DMS53 treated with DMSO at 0.1 percent for 48 hours (cell line): ENCODE measurements around the gene FAM120B.
"Not testable (repeated sequence)": the region's sequence is repeated elsewhere in the genome, so short reads cannot be mapped to it uniquely, and the experiment has no call there.

Experiments
- DNase-seq: peaks from one replicate; lab custom pipeline; 2025; ENCODE audit not compliant: unreplicated experiment; lab: John Stamatoyannopoulos, UW

Gene FAM120B

GRCh38 chr6:170378502-170378901 lies 71.9 kb downstream of the FAM120B start:
- DNase-seq, result no peak

GRCh38 chr6:170381562-170381961 lies 75.0 kb downstream of the FAM120B start:
- no peak for DNase-seq

GRCh38 chr6:170383466-170384035 lies 77.0 kb downstream of the FAM120B start:
- no peak for DNase-seq

- DNase-seq, result no peak
These were observed 78.9 kb downstream of the FAM120B start for GRCh38 chr6:170385506-170385905.

GRCh38 chr6:170388113-170388512 lies 81.6 kb downstream of the FAM120B start:
- DNase-seq, result no peak

GRCh38 chr6:170393033-170393432 lies 86.5 kb downstream of the FAM120B start:
- DNase-seq, result no peak

GRCh38 chr6:170393807-170394399 lies 87.3 kb downstream of the FAM120B start:
- DNase-seq, result no peak

- no peak for DNase-seq
These were observed 88.4 kb downstream of the FAM120B start for GRCh38 chr6:170394980-170395379.

GRCh38 chr6:170398743-170399369 lies 92.3 kb downstream of the FAM120B start:
- DNase-seq, result not testable (repeated sequence)

- not testable (repeated sequence) for DNase-seq
These were observed 93.5 kb downstream of the FAM120B start for GRCh38 chr6:170399955-170400558.

- DNase-seq, result no peak
These were observed 95.9 kb downstream of the FAM120B start for GRCh38 chr6:170402318-170403040.

GRCh38 chr6:170403451-170403850 lies 96.9 kb downstream of the FAM120B start:
- no peak for DNase-seq

GRCh38 chr6:170404036-170404435 lies 97.5 kb downstream of the FAM120B start:
- DNase-seq, result no peak

GRCh38 chr6:170404697-170405096 lies 98.1 kb downstream of the FAM120B start:
- no peak for DNase-seq

- DNase-seq, result no peak
These were observed 98.9 kb downstream of the FAM120B start for GRCh38 chr6:170405311-170405975.

- DNase-seq, result no peak
These were observed 100.6 kb downstream of the FAM120B start for GRCh38 chr6:170407200-170407599.

- no peak for DNase-seq
These were observed 101.4 kb downstream of the FAM120B start for GRCh38 chr6:170407932-170408331.

- not testable (repeated sequence) for DNase-seq
These were observed 103.2 kb downstream of the FAM120B start for GRCh38 chr6:170409746-170410145.

GRCh38 chr6:170410241-170410640 lies 103.7 kb downstream of the FAM120B start:
- DNase-seq, result no peak

GRCh38 chr6:170415318-170415717 lies 108.8 kb downstream of the FAM120B start:
- no peak for DNase-seq

- no peak for DNase-seq
These were observed 109.7 kb downstream of the FAM120B start for GRCh38 chr6:170416303-170416702.
